COLO668 (cell line): Measurements from ENCODE around the gene RNGTT.
"Not testable (repeated sequence)": the region's sequence is repeated elsewhere in the genome, so short reads cannot be mapped to it uniquely, and the experiment has no call there.

Experiments used
- DNase-seq: peaks from one replicate; lab custom pipeline; 2025; ENCODE audit not compliant: unreplicated experiment; lab: John Stamatoyannopoulos, UW

The RNGTT gene

GRCh38 chr6:88741939-88742338, 221.5 kb downstream of the RNGTT start:
- DNase-seq: no peak

- DNase-seq: no peak
These were observed 222.3 kb downstream of the RNGTT start for GRCh38 chr6:88741071-88741470.

- no peak for DNase-seq
These were observed 228.9 kb downstream of the RNGTT start for GRCh38 chr6:88734544-88734943.

GRCh38 chr6:88730611-88731011, 232.8 kb downstream of the RNGTT start:
- DNase-seq: no peak

- no peak for DNase-seq
These were observed 234.7 kb downstream of the RNGTT start for GRCh38 chr6:88728756-88729155.

GRCh38 chr6:88726409-88726808, 237.0 kb downstream of the RNGTT start:
- DNase-seq: not testable (repeated sequence)

- peak; percentile 3 for DNase-seq
These were observed 238.1 kb downstream of the RNGTT start for GRCh38 chr6:88725111-88725975.

GRCh38 chr6:88722686-88723085, 240.7 kb downstream of the RNGTT start:
- DNase-seq: no peak

GRCh38 chr6:88716399-88716798, 247.0 kb downstream of the RNGTT start:
- DNase-seq: not testable (repeated sequence)

GRCh38 chr6:88712243-88712936, 251.0 kb downstream of the RNGTT start:
- no peak for DNase-seq

- DNase-seq: no peak
These were observed 253.6 kb downstream of the RNGTT start for GRCh38 chr6:88709819-88710246.

- no peak for DNase-seq
These were observed 255.1 kb downstream of the RNGTT start for GRCh38 chr6:88708197-88708744.

GRCh38 chr6:88705601-88706000, 257.8 kb downstream of the RNGTT start:
- DNase-seq: no peak

GRCh38 chr6:88704980-88705379, 258.4 kb downstream of the RNGTT start:
- DNase-seq: no peak

GRCh38 chr6:88702956-88703556, 260.4 kb downstream of the RNGTT start:
- DNase-seq: no peak

GRCh38 chr6:88698661-88699060, 264.8 kb downstream of the RNGTT start:
- DNase-seq: no peak

GRCh38 chr6:88695937-88696336, 267.5 kb downstream of the RNGTT start:
- no peak for DNase-seq

- no peak for DNase-seq
These were observed 279.7 kb downstream of the RNGTT start for GRCh38 chr6:88683734-88684133.

- DNase-seq: no peak
These were observed 282.8 kb downstream of the RNGTT start for GRCh38 chr6:88680654-88681053.

- DNase-seq: no peak
These were observed 283.6 kb downstream of the RNGTT start for GRCh38 chr6:88679841-88680240.

- DNase-seq: no peak
These were observed 286.1 kb downstream of the RNGTT start for GRCh38 chr6:88677356-88677755.

GRCh38 chr6:88671624-88672023, 291.8 kb downstream of the RNGTT start:
- DNase-seq: no peak
